EL (cell line): Measurements from ENCODE around the gene GRHL1.

Source experiments
- DNase-seq: peaks from one replicate; pipeline ENCODE4 v3.0.0-alpha.2; 2016

Gene GRHL1

GRCh38 chr2:9995059-9995458 is 43.6 kb downstream of the GRHL1 start:
- DNase-seq: no peak

- DNase-seq: no peak
Measured at GRCh38 chr2:9996321-9996720, 44.8 kb downstream of the GRHL1 start.

- DNase-seq: no peak
Measured at GRCh38 chr2:9997936-9998335, 46.4 kb downstream of the GRHL1 start.

GRCh38 chr2:9998916-9999654 is 47.6 kb downstream of the GRHL1 start:
- DNase-seq: no peak

- DNase-seq: no peak
Measured at GRCh38 chr2:9999693-10000092, 48.2 kb downstream of the GRHL1 start.

GRCh38 chr2:10000541-10000940 is 49.0 kb downstream of the GRHL1 start:
- no peak for DNase-seq

- DNase-seq: no peak
Measured at GRCh38 chr2:10001586-10001985, 50.1 kb downstream of the GRHL1 start.

GRCh38 chr2:10002109-10002508 is 50.6 kb downstream of the GRHL1 start:
- DNase-seq: no peak

- no peak for DNase-seq
Measured at GRCh38 chr2:10002681-10003080, 51.2 kb downstream of the GRHL1 start.

- no peak for DNase-seq
Measured at GRCh38 chr2:10003206-10004125, 52.0 kb downstream of the GRHL1 start.

GRCh38 chr2:10004401-10004800 is 52.9 kb downstream of the GRHL1 start:
- no peak for DNase-seq

GRCh38 chr2:10004836-10005235 is 53.3 kb downstream of the GRHL1 start:
- DNase-seq: no peak

GRCh38 chr2:10005461-10006235 is 54.2 kb downstream of the GRHL1 start:
- no peak for DNase-seq

- peak; percentile 13 for DNase-seq
Measured at GRCh38 chr2:10006236-10007161, 55.0 kb downstream of the GRHL1 start.

GRCh38 chr2:10007435-10007834 is 55.9 kb downstream of the GRHL1 start:
- peak; percentile 15 for DNase-seq

GRCh38 chr2:10007921-10008808 is 56.7 kb downstream of the GRHL1 start:
- DNase-seq: no peak

- DNase-seq: no peak
Measured at GRCh38 chr2:10008809-10009176, 57.3 kb downstream of the GRHL1 start.

GRCh38 chr2:10009271-10009810 is 57.8 kb downstream of the GRHL1 start:
- no peak for DNase-seq

- DNase-seq: peak; percentile 49
Measured at GRCh38 chr2:10009811-10010781, 58.6 kb downstream of the GRHL1 start.
